ENCODE measurements around the gene ASTN2.
"Not testable (repeated sequence)": the region's sequence is repeated elsewhere in the genome, so short reads cannot be mapped to it uniquely, and the experiment has no call there.

The ASTN2 gene

DNA sequence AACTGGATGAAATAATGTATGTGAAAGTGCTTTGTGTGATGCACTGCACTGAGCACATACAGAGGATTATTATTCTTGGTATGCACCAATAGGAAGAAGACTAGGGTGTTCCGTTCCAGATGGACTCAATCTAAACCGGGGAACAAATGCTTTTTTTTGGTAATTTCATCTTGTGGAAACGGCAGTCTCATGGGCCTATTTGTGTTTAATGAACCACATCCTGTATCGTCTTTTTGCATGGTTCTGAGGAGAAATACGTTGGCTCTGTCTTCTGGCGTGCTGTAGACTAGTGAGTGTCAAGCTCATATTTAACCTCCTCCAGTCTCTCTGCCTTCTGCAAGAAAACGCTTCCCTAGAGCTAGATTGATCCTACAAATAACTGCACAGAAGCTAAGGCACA is 697.7 kb downstream of the ASTN2 start:
- no peak for DNase-seq

DNA sequence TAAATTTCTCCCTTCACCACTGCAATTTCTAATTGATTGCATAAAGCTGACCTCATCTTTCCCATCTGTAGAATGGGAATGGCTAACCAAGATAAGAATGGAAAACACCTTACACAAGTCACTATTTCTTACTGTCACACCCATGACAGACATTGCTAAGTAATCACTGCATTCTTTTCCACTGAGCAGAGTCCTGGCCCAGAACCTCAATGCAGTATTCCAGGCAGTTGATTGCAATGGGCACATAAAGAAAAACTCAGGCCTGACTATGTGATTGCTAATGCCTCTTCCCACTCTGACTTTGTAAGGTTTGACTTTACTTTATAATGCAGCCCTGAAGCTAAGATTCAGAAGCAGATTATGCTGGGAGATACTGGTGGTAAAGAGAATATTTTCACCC is 698.4 kb downstream of the ASTN2 start:
- DNase-seq = no peak

DNA sequence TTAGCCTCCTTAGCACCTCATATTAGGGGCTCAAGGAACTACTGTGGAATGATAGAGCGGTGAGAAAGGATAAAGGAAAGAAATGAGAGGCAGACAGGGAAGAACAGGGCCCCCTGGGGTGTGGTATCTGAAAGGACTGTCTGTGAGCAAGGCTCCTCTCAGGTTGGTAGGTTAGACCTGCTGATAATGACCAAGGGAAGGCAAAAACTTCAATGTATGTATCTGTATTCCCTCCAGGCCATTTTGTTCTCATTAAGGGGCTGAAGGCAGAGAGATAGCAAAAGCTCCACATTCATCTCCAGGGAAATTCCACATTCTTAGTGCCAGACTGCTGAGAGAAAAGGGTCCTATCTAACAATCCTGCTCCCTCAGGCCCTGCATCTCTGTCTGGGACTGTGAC is 699.1 kb downstream of the ASTN2 start:
- no peak for DNase-seq

DNA sequence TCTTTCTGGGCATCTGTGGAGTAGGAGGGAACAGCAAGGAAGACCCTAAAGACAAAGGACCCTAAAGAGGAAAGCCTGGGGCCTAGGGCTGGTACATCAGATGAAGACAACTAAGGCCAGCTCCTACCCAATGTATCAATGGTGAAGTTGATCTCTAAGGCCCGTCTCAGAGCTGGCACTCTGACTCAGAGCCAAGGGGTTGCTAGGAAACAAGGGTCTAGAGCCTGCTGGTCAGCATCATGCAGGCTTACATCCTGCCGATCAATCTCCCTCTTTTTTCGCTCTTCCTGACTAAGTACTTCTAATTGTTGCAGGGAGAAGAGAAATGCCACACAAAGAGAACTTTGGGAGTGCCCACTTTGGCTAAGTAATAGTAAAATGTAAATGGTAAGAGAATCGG is 701.6 kb downstream of the ASTN2 start:
- peak in 1 of 2 experiments; percentile 24 for DNase-seq

DNA sequence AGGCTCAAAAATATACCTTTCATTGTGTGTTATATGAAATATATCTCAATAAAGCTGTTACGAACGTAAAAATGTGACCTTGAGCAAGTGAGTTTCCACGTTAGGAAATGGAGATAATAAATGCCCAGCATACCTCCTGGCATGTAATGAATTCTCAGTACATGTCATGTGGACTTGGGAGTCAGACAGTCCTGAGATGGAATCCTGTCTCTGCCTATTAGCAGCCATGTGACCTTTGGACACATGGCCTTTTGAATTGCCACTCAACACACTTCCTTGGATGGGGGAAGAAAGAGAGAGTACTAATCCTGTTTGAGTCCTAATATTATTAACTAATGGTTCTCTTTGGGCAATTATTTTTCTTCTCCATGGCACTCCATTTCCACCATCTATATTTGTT is 702.1 kb downstream of the ASTN2 start:
- no peak for DNase-seq

DNA sequence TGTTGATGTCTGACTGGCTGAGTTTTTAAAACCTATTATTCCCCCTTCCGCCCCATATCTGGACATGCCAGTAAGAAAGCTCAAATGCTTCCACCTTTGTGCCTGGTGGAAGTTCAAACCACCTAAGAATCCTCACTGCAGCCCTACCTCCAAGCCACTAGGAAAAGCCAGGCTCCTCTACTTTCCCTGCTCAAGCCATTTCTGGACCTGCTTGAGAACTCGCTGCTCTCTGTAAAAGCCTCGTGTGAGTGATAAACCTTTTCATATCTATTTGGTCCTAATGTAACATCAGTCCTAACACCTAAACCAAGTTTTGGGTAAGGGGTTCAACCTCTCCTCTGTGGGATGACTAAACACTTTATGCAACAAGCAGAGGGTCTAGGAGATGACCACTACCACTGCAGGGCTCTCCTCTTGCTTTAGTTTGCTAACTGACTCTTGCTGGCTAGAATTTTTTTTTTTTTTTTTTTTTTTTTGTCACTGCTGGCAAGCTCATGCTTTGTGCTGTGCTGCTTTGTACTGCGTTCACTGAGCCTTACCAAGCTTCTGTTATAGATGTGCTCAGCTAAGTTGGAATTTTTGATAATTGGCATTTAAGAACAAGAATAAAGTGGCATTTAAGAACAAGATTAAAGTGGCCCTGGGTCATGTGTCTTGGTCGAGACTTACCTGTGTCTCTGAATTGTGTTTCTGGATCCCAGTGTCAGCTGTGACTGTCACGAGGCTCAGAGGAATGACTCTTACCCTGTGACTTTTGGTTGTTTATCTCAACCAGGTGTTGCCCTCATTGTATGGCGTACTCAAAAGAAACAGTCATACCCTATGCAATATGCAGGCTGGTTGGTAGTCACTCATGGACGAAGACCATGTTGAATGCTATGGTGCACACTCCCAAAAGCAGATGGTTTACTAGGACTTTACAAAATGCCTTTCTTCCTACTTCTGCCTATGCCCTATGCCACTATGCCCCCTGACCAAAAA is 708.3 kb downstream of the ASTN2 start:
- no peak for DNase-seq

DNA sequence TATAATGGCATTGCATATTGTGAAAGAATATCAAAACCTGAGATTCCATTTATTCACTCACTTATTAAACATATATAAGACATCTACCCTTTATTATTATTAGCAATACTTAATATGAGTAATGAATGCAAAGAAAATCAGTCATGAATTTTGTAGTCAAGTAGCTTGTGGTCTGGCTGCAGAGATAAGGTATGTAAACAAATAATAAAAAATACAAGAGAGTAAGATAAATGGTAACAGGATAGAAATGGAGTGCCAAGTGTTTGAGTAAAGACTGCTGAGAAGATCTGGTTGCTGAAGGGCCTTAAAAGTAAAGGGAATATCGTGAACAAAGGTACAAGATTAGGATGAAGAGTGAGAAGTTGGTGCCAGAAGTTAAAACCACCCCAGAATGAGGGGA is 709.3 kb downstream of the ASTN2 start:
- no peak for DNase-seq

DNA sequence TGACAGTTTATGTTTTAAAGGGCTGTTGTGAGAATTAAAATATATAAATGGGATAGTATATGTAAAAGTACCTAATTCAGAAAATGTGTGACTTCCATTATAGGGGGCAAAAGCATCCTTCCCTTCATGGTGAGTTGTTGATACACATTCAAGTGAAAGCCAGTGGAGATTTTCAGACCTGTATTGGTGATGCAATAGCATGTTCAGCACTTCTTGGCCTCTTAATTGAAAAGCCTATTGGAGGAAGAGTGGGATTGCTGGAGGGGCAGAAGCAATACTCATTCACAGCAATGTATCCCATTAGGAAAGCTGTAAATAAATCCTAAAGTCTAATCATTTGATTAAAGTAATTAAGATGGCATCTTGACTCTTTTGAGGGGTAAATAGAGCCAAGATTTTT is 710.4 kb downstream of the ASTN2 start:
- no peak for DNase-seq

DNA sequence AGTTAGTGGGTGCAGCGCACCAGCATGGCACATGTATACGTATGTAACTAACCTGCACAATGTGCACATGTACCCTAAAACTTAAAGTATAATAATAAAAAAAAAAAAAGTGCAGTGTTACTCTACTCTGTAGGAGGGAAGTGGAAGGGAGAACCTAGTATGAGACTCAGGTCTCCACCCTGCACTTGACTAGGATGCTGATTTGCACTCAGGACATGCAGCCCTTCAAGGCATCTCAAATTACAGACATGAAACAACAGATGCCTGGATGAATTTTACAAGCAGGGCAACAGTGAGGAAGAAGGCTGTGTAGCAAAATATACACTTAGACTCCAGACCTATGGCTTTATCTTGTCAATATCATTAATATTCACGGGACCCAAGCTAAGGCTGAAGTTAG is 711.2 kb downstream of the ASTN2 start:
- no peak for DNase-seq

DNA sequence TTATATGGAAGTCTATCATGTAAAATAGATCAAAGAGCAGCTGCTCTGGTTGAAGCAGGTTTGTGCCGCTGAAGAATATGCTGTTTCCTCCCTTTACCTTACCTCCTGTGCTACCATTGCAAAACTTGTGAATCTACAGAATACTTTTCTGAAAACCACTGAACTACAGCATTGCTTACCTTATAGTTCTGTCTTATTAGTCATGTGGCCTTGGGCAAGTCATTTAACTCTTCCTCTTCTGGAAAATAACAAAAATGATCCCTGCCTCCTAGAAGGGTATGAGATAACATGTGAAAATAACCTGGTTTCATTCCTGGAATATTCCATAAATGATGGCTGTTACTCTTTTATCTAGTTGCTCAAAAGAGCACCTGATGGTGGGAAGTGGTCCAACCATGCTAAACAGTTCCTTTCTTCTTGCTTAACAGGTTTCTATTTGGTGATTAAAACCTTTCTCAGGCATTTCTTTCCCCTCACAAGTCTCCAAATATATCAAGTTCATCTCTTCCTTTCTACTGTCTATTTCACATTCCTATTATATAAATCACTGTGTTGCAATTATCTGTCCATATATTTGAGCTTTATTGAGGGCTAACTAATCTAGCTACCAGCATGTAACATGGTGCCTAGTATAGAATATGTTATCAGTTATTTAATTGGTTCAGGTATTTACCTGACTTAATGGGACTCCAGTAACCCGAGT is 712.8 kb downstream of the ASTN2 start:
- DNase-seq = no peak

DNA sequence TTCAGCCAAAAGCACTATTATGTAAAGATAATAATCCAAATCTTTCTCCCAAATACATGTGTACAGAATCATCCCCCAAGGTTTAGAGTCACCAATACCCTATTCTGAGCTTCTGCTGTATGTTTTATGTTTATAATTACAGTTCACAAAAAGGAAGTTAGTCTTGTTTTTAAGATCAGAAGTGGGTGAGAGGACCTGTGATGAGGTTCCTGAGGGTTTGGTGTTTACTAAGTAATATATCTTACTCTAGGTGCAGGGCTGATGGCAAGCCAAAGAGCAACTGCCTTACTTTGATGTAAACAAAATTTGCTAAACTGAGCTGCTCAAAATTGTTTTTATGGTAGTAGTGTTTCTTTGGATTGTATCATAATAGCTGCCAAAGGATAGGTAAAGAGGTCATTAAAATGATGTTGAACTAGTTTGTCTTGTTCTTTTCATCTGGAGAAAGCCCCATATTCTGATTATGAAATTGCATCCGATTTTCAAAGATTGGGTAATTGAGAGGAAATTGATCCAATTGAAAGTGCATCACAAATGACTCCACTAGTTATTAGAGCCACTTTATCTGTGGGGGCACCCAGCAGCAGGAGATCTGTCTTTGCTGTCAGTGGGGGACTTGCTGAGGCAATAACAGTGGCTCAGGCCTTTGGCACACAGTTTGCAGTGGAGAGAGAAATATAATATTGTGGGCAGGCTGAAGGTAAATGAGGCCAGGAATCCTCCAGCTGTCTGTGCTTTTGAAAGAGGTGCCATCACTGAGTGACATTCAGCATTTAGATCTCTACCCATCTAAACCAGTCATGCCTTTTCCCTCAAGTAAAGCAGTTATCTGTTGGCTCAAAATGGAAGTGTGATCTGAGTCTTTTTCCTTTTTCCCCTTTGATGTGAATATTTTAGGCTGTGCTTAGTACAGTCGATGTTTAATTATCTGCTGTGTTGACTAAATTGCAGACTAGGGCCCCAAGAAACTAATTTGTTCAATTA is 713.7 kb downstream of the ASTN2 start:
- DNase-seq = no peak

DNA sequence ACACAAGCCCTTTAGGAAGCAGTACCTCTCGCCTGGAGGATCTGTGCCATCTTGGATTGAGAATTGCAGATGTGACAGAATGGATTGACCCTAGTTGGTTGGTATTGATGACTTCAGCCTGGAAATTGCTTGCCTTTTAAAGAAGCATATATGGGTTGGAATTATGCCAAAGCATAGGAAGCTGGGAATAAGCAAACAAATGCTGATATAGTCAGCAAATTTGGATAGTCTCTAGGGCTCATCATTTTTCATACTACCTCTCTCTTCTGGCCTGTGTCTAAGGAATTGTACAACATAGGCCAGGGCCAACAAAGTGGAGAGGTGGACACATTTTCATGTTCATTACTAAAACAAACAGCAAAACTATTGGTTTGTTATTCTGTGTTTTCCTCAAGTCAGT is 714.6 kb downstream of the ASTN2 start:
- no peak for DNase-seq

DNA sequence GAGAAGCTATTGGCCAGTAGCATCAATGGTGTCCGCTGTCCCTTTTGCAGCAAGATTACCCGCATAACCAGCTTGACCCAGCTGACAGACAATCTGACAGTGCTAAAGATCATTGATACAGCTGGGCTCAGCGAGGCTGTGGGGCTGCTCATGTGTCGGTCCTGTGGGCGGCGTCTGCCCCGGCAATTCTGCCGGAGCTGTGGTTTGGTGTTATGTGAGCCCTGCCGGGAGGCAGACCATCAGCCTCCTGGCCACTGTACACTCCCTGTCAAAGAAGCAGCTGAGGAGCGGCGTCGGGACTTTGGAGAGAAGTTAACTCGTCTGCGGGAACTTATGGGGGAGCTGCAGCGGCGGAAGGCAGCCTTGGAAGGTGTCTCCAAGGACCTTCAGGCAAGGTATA is 717.0 kb downstream of the ASTN2 start:
- no peak for DNase-seq

DNA sequence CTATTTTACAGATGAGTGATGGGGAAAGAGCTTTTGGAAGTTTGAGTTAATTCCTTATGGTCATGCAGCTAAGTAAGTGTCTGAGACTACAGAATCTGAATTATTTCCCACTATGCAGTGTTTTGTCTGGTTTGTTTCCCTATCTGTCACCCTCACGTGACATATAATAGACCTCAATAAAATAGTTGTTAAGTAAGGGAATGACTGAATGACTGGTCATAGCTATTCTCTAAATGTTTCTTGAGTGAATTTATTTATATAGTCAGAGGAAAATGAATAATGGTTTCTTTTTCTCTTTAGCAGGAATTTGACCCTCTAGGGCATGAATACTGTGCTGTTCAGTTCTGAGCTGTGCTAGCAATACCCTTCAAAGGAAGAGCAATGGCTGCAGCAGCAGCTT is 717.5 kb downstream of the ASTN2 start:
- DNase-seq = no peak

DNA sequence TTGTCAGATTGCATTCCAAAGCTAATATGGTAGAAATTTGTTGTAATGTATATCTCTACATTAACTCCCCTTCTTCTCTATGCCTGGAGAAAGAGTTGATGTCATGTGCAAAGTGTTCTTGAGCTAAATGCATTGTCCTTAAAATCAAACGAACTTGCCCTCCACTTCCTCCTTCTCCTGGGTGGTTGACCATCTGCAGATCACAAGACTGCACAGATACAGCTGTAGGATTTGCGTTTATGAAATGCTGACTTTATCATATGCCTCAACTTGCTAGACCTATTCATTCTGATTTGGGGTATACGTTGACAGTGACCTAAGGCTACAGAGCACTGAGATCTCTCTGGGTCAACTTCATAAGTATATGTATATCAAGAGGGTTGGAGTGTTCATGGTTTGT is 719.4 kb downstream of the ASTN2 start:
- no peak for DNase-seq

DNA sequence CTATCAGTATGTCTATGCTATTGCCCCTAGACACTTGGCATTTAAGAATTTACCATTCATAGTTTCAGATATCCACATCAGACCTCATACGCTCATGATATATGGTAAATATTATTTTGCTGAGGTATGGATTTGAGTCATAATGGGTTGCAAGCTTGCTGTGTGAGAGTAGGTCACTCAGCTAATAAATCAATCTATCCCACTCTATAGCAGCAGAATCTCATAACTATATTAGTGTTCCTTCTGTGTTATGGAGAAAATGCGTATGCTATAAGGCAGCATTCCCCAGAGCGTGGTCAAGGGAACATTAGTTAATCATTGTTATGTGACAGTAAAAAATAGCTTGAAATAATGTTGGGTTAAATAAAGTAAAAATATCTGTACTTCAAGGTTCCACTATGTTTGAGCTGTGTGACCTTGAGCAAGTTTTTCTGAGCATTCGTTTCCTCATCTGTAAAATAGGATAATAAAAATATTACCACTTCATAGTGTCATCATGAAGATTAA is 720.0 kb downstream of the ASTN2 start:
- no peak for DNase-seq

DNA sequence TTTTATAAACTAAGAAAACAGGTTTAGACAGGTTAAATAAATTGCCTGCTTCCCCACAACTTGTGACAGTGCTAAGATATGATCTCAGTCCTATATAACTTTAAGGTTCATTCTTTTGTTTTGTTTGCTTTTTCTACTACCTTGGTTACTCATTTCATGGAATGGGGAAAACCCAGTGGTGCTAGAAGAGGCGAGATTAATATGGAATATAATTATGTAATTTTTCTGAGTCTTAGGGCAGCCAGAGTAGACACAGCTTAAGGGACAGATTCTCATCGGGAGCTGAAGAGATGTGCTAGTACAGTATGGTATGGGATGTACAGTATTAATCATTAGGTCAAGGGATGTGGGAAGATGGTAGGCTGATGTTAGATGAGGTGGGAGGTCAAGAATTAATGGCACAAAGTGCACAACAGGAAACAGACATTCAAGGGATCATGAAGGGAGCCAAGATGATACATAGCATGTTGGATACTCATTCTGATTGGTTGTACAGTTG is 721.6 kb downstream of the ASTN2 start:
- DNase-seq = no peak

DNA sequence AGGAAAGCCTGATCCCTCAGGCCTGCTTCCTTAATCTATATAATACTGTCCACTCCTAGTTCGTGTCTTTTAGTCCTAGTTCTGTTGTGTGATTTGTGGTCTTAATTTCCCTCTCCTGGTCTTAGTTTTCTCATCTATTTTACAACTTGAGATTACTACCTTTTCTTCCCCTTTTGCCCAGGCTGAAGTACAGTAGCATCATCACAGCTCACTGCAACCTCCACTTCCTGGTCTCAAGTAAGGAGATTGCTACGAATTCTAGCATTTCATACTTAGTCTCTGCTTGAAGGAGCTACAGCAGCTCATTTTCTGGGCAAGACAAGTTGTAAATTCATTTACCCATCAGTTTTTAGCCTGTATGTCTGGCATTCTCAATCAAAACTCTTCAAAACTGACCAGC is 722.2 kb downstream of the ASTN2 start:
- no peak for DNase-seq

DNA sequence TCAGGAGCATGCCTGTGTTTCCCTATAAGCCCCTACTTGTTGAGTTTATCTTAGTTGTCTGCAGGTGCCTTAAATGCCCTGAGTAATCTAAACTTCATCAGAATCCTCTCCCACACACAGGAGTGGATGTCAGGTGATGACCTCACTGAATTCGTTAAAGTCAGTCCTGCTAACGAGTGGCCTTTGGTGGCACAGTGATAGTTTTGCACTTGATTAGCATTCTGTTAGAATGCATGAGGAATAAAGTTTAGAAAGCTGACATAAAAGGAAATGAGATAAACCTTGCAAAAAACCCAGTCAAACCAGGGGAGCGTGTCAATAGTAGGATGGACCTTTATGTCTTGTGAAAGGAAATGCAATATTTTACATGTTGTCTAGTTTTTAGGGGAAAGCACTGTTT is 723.2 kb downstream of the ASTN2 start:
- DNase-seq = no peak

DNA sequence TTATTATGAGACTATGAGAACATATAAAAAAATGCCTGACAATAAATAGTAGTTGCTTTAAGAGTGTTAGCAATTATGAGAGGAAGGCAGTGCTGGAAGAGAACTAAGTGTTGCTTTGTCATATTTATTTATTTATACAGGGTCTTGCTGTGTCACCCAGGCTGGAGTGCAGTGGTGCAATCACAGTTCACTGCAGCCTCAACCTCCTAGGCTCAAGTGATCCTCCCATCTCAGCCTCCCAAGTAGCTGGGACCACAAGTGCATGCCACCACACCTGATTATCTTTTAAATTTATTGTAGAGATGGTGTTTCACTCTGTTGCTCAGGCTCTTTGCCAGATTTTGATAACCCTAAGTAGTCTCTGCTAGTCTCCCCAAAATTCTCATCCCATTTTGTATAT is 724.1 kb downstream of the ASTN2 start:
- not testable (repeated sequence) for DNase-seq

DNA sequence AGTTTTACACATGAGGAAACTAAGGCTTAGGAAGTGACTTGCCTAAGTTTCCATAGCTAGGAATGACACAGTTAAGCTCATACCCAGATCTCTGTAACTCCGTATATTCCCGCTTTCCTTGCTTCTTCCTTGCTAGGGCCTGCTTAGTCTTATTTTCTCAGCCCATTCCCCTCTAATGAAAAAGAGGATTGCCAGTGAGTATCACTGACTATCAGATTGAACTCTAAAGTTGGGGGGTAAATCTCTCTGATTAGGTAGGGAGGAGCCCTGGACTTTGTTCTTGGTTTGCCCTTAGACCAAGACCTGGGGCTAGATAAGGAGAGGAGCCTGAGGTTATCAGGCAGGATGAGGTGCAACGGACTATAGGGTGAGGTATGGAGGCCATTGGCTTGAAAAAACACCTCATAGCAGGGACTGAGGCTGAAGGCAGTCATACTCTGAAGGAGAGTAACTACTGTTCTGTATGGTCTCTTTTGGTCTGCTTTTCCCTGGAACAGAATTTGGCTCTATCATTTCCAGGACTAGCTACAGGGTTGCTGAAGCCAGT is 725.3 kb downstream of the ASTN2 start:
- no peak for DNase-seq

DNA sequence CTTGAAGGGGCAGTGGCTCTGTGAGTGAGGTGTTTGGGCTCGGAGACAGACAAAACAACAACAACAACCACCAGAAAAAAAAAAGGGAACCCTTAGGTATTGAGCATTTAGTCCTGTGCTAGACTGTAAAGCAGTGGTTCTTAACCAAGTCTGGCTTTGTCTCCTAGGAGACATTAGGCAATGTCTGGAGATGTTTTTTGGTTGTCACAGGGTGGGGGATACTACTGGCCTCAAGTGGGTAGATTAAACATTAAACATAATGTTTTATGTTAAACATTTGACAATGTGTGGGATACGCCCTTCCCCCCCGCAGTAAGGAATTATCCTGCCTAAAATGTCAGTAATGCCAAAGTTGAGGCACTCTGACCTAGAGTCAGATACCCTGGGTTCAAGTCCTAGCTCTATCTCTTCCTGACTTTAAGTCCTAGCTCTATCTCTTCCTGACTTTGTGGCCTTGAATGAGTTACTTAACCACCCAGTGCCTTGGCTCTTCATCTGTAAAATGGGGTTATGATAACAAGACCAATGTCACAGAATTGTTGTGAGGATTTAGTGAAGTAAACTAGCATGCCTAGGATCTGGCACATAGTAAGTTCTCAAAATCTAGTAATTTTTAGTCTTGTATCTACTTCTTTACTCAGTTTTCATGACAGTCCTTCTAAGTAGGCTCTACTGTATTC is 725.9 kb downstream of the ASTN2 start:
- DNase-seq = no peak
